ENCODE measurements around the gene INO80. TPM values are rescaled to one million over a fixed set of nuclear protein-coding genes. Genes with fewer than 3 reads are reported as not detected.

INO80 gene
- total RNA-seq, 4 donors from 2014 or later, result 25.5 to 33.0 (median 27.8) TPM

DNA sequence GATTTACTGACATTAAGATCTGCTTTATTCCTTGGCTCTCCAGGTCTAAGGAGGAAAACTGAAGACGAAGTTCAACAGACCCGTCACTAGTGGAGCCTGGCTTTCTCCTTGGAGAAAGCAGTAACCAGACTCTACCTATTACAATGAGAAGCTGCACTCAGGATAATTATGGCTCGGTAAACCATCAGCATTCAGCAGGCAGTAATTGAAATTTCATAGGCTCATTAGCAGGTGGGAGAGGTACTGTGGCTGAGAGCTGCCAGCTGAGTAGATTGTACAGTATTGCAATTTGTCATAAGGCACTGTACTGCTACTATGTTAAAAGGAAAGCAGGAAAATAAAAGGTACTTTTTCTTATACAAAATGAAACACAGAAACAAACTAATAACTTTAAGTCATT is 111.6 kb downstream of the INO80 start:
- TF ChIP-seq POLR2A (IDR thresholded peaks at IDR 0.05), result no peak
- TF ChIP-seq, protein P1, sequence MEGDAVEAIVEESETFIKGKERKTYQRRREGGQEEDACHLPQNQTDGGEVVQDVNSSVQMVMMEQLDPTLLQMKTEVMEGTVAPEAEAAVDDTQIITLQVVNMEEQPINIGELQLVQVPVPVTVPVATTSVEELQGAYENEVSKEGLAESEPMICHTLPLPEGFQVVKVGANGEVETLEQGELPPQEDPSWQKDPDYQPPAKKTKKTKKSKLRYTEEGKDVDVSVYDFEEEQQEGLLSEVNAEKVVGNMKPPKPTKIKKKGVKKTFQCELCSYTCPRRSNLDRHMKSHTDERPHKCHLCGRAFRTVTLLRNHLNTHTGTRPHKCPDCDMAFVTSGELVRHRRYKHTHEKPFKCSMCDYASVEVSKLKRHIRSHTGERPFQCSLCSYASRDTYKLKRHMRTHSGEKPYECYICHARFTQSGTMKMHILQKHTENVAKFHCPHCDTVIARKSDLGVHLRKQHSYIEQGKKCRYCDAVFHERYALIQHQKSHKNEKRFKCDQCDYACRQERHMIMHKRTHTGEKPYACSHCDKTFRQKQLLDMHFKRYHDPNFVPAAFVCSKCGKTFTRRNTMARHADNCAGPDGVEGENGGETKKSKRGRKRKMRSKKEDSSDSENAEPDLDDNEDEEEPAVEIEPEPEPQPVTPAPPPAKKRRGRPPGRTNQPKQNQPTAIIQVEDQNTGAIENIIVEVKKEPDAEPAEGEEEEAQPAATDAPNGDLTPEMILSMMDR (IDR thresholded peaks at IDR 0.05 in 4 of 5, conservative IDR thresholded peaks at IDR 0.05 in 1 of 5), result no peak
- DNase-seq (no peak), ATAC-seq (no peak)
- intact Hi-C loops (cut with DNase I; ENCODE audit: low total_unique reads) (loop anchor here (5.0 kb wide), 1 partner anchor 97 kb away; no protein-coding TSS in a partner anchor), in situ Hi-C loops (cut with MboI; ENCODE audit: low sequenced_read_pairs in 4 of 4) (no loop called here)
- H3K4me3 ChIP-seq, result no peak overlapping the region
- peaks cover 0 to 28% of the 10 kb centered on the region in 2 donors for H3K36me3 ChIP-seq
- H3K9me3 ChIP-seq, result no peaks in the 10 kb centered on the region
- no peak overlapping the region for H3K27ac ChIP-seq
- peaks cover 23 to 28% of the 10 kb centered on the region in 2 donors for H3K4me1 ChIP-seq
- H3K27me3 ChIP-seq, result no peaks in the 10 kb centered on the region

DNA sequence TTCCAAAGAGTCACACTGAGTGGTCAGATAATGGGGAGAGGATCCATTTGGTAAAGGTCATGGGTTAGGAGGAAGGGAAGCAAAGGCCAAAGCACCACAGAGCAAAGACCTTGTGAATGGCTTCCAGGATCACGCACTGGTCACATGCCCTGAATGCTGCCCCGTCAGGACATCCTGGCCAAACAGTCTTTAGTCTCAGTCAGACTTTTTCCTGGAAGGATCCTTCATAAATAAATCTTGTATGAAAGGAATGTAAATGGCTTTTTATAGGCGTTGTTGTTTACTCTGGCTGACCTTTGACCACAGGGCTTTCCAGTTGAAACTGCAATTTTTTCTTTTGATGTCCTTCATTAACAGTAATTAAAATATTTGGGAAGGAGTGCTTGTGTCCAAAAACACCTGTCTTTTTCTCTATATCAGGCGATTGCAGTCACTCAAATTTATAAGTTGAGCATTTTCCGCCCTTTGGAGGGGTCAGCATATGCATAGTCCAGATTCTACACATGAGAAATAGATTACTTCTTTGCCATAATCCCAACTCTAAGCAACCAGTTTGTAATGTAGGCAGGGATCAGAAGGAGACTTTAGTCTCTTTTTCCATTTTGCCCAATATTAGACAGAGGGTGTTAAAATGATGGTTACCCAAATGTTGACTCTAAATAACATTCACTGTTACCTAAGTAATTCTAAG is 114.4 kb downstream of the INO80 start:
- no peak for TF ChIP-seq POLR2A (IDR thresholded peaks at IDR 0.05)
- TF ChIP-seq, protein P1 (IDR thresholded peaks at IDR 0.05 in 4 of 5, conservative IDR thresholded peaks at IDR 0.05 in 1 of 5), result no peak
- H3K27me3 ChIP-seq, result no peaks in the 10 kb centered on the region
- H3K27ac ChIP-seq, result peak overlapping the region in 3 of 4 donors; percentile 26 to 53 (median 43)
- no peaks in the 10 kb centered on the region for H3K9me3 ChIP-seq
- DNase-seq, result peak in 1 of 2 donors; percentile 13
- in situ Hi-C loops (cut with MboI; ENCODE audit: low sequenced_read_pairs in 4 of 4) (no loop called here), intact Hi-C loops (cut with DNase I; ENCODE audit: low total_unique reads) (loop anchor here (5.0 kb wide), 1 partner anchor 94 kb away; no protein-coding TSS in a partner anchor)
- peak in 1 of 2 donors; percentile 63 for ATAC-seq
- H3K4me3 ChIP-seq, result no peak overlapping the region
- peaks cover 0 to 48% of the 10 kb centered on the region in 2 donors for H3K36me3 ChIP-seq
- H3K4me1 ChIP-seq, result peaks cover 21 to 27% of the 10 kb centered on the region in 2 donors

DNA sequence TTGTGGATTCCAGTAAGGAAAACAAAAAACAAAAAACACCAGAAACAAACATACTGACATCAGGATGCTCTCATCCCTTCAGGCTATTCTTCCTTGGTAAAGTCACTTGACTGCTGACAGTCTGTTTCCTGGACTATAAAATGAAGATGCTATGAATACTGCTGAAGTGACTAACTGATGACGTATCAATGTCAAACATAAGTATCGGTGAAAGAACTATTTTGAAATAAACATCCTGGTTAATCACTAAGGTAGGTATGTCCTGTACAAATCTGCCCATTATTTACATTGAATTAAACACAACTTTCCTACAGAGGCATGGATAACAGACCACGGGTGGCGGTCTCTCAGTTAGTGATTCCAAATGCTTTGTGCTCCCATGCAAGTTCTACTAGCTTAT is 116.9 kb downstream of the INO80 start:
- intact Hi-C loops (cut with DNase I; ENCODE audit: low total_unique reads), result no loop called here
- no peaks in the 10 kb centered on the region for H3K27me3 ChIP-seq

DNA sequence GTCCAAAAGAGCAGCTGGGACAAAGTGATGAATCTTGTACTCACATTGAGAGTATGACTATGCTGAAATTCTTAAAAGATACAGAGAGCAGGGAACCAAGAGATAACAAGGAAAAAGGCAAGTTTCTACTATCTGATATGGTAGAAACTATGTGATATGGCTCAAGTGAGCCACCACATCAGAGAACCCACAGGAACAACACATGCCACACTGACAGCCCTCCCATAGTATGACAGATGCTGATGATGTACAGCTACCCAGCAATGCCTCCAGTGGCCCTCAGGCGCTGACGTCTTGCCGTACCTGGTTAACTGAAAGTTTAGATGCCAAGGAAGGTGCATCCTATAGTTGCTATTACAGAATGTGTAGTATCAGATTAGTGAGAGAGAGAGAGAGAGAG is 120.4 kb downstream of the INO80 start:
- Histone ChIP-seq H3K36me3 (peaks cover 0 to 79% of the 10 kb centered on the region in 2 donors), H3K4me1 (no peaks in the 10 kb centered on the region), H3K4me3 (no peak overlapping the region), H3K9me3 (no peaks in the 10 kb centered on the region), H3K27me3 (no peaks in the 10 kb centered on the region), H3K27ac (no peak overlapping the region)
- in situ Hi-C loops (cut with MboI; ENCODE audit: low sequenced_read_pairs in 4 of 4) (no loop called here), intact Hi-C loops (cut with DNase I; ENCODE audit: low total_unique reads) (no loop called here)
- TF ChIP-seq, protein P1 (IDR thresholded peaks at IDR 0.05 in 4 of 5, conservative IDR thresholded peaks at IDR 0.05 in 1 of 5), result no peak
- no peak for TF ChIP-seq POLR2A (IDR thresholded peaks at IDR 0.05)
- no peak for DNase-seq
- no peak for ATAC-seq

More for the DNA sequence above, 116.9 kb downstream of the INO80 start:
- no peak for DNase-seq
- peaks cover 0 to 58% of the 10 kb centered on the region in 2 donors for H3K36me3 ChIP-seq
- no peaks in the 10 kb centered on the region for H3K9me3 ChIP-seq
- H3K27ac ChIP-seq, result no peak overlapping the region
- ATAC-seq, result no peak
- H3K4me3 ChIP-seq, result no peak overlapping the region
- peaks cover 10 to 15% of the 10 kb centered on the region in 2 donors for H3K4me1 ChIP-seq
- TF ChIP-seq, protein P1 (IDR thresholded peaks at IDR 0.05 in 4 of 5, conservative IDR thresholded peaks at IDR 0.05 in 1 of 5), result no peak
- no peak for TF ChIP-seq POLR2A (IDR thresholded peaks at IDR 0.05)
- in situ Hi-C loops (cut with MboI; ENCODE audit: low sequenced_read_pairs in 4 of 4), result no loop called here
